ENCODE measurements around the gene HECW1.

Gene HECW1

GRCh38 chr7:43148161-43148731 is 35.8 kb downstream of the HECW1 start:
- DNase-seq = no peak

- no peak for DNase-seq
Measured at GRCh38 chr7:43151076-43151475, 38.6 kb downstream of the HECW1 start.

GRCh38 chr7:43152696-43153095 is 40.2 kb downstream of the HECW1 start:
- no peak for DNase-seq

GRCh38 chr7:43155636-43156035 is 43.2 kb downstream of the HECW1 start:
- no peak for DNase-seq

GRCh38 chr7:43163885-43164284 is 51.4 kb downstream of the HECW1 start:
- DNase-seq = no peak

GRCh38 chr7:43164757-43165156 is 52.3 kb downstream of the HECW1 start:
- DNase-seq = peak; percentile 93

- DNase-seq = no peak
Measured at GRCh38 chr7:43166686-43167085, 54.2 kb downstream of the HECW1 start.

GRCh38 chr7:43169076-43169475 is 56.6 kb downstream of the HECW1 start:
- no peak for DNase-seq

- no peak for DNase-seq
Measured at GRCh38 chr7:43170571-43170970, 58.1 kb downstream of the HECW1 start.

GRCh38 chr7:43175570-43176200 is 63.2 kb downstream of the HECW1 start:
- DNase-seq = no peak

- DNase-seq = no peak
Measured at GRCh38 chr7:43179393-43179792, 66.9 kb downstream of the HECW1 start.

- DNase-seq = no peak
Measured at GRCh38 chr7:43192806-43193460, 80.5 kb downstream of the HECW1 start.

GRCh38 chr7:43193893-43194292 is 81.4 kb downstream of the HECW1 start:
- DNase-seq = no peak

GRCh38 chr7:43195256-43195655 is 82.8 kb downstream of the HECW1 start:
- DNase-seq = no peak

- DNase-seq = no peak
Measured at GRCh38 chr7:43195768-43196167, 83.3 kb downstream of the HECW1 start.

- DNase-seq = no peak
Measured at GRCh38 chr7:43196379-43196778, 83.9 kb downstream of the HECW1 start.

- DNase-seq = no peak
Measured at GRCh38 chr7:43198016-43198415, 85.6 kb downstream of the HECW1 start.

- no peak for DNase-seq
Measured at GRCh38 chr7:43198599-43199090, 86.2 kb downstream of the HECW1 start.

- no peak for DNase-seq
Measured at GRCh38 chr7:43199371-43200160, 87.1 kb downstream of the HECW1 start.

GRCh38 chr7:43201912-43202311 is 89.5 kb downstream of the HECW1 start:
- no peak for DNase-seq

- DNase-seq = peak; percentile 5
Measured at GRCh38 chr7:43204081-43204480, 91.6 kb downstream of the HECW1 start.

- DNase-seq = no peak
Measured at GRCh38 chr7:43205171-43205795, 92.8 kb downstream of the HECW1 start.

- no peak for DNase-seq
Measured at GRCh38 chr7:43208242-43208641, 95.8 kb downstream of the HECW1 start.
